Neural cell (in vitro differentiated cells): ENCODE data around the gene EML6.

Experiments
- EP300 ChIP-seq: fragments of 450-650 bp; conservative IDR thresholded peaks from 2 replicates; pipeline ENCODE4 v1.6.1; 2014; ENCODE audit warnings: antibody characterized with exemption, mild to moderate bottlenecking, moderate library complexity; ENCODE audit not compliant: poor library complexity, severe bottlenecking
- EZH2 ChIP-seq: fragments of 200-600, 300-800 bp; shearing (Covaris generic), sonication (generic); IDR thresholded peaks from 2 replicates; pipeline ENCODE4 v1.6.1; 2014; ENCODE audit warnings: antibody characterized with exemption, low read length, borderline replicate concordance, mild to moderate bottlenecking; ENCODE audit not compliant: insufficient read depth, poor library complexity, severe bottlenecking
- MXI1 ChIP-seq: fragments of 450-650 bp; conservative IDR thresholded peaks from 2 replicates; pipeline ENCODE4 v1.6.1; 2014; ENCODE audit warnings: antibody characterized with exemption, mild to moderate bottlenecking; ENCODE audit not compliant: poor library complexity, severe bottlenecking
- POLR2AphosphoS5 ChIP-seq: IDR thresholded peaks from 2 replicates; pipeline ENCODE4 v1.6.1; 2012
- RAD21 ChIP-seq: fragments of 450-650 bp; conservative IDR thresholded peaks from 2 replicates; pipeline ENCODE4 v1.6.1; 2014; ENCODE audit warnings: antibody characterized with exemption, mild to moderate bottlenecking, moderate library complexity
- TAF1 ChIP-seq: IDR thresholded peaks from 2 replicates; pipeline ENCODE4 v1.6.1; 2012; ENCODE audit warnings: low read depth
- TF ChIP-seq, protein P1 (sequence below): fragments of 450-650 bp; IDR thresholded peaks from 2 replicates; pipeline ENCODE4 v1.5.1; 2014; ENCODE audit warnings: antibody characterized with exemption, mild to moderate bottlenecking, moderate library complexity; ENCODE audit not compliant: poor library complexity, severe bottlenecking
- TF ChIP-seq, protein P2 (sequence below): IDR thresholded peaks from 2 replicates; pipeline ENCODE4 v1.6.1; 2012; ENCODE audit warnings: borderline replicate concordance

DNA sequence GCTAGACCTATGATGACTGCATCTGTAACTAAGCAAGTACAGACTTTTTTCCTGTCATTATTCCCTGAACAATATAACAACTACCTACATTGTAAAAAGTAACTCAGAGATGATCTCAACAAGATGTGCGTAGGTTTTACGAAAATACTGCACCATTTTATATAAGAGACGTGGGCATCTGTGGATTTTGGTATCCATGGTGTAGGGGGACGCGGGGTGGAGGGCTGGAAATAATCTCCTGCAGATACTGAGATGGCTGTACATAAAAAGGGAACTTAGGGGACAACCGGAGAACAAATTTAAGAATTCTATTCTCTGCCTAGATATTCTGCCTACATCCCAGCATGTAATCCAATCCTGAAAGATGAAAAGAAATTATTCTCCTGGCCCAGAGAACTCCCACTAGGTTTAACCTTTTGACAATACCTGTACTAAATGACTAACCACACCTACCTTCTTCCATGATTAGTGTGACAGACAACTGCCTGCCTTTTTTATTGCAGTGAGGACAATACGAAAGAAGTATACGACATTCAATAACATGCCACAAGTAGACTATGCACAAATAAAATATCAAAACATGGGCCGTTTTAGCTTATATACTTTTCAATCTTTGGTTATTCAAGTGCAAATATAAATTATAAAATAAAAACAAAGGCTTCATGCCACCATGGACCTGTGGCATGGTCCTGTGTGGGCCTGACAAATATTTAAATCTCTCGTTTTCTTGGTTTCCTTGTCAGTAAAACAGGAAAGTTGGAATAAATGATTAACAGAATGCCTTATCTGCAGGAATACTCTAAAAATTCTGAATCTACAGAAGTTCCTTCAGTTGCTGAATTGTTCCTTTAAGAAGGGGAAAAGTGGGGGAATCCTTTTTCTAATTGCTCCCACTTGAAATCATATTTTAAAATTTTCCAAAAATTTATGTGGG is 280.5 kb downstream of the EML6 start:
- TF ChIP-seq, protein P1, sequence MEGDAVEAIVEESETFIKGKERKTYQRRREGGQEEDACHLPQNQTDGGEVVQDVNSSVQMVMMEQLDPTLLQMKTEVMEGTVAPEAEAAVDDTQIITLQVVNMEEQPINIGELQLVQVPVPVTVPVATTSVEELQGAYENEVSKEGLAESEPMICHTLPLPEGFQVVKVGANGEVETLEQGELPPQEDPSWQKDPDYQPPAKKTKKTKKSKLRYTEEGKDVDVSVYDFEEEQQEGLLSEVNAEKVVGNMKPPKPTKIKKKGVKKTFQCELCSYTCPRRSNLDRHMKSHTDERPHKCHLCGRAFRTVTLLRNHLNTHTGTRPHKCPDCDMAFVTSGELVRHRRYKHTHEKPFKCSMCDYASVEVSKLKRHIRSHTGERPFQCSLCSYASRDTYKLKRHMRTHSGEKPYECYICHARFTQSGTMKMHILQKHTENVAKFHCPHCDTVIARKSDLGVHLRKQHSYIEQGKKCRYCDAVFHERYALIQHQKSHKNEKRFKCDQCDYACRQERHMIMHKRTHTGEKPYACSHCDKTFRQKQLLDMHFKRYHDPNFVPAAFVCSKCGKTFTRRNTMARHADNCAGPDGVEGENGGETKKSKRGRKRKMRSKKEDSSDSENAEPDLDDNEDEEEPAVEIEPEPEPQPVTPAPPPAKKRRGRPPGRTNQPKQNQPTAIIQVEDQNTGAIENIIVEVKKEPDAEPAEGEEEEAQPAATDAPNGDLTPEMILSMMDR, result no peak
- TF ChIP-seq TAF1 (no peak), EZH2 (no peak), EP300 (no peak), RAD21 (no peak), POLR2AphosphoS5 (no peak), MXI1 (no peak)
- TF ChIP-seq, protein P2, sequence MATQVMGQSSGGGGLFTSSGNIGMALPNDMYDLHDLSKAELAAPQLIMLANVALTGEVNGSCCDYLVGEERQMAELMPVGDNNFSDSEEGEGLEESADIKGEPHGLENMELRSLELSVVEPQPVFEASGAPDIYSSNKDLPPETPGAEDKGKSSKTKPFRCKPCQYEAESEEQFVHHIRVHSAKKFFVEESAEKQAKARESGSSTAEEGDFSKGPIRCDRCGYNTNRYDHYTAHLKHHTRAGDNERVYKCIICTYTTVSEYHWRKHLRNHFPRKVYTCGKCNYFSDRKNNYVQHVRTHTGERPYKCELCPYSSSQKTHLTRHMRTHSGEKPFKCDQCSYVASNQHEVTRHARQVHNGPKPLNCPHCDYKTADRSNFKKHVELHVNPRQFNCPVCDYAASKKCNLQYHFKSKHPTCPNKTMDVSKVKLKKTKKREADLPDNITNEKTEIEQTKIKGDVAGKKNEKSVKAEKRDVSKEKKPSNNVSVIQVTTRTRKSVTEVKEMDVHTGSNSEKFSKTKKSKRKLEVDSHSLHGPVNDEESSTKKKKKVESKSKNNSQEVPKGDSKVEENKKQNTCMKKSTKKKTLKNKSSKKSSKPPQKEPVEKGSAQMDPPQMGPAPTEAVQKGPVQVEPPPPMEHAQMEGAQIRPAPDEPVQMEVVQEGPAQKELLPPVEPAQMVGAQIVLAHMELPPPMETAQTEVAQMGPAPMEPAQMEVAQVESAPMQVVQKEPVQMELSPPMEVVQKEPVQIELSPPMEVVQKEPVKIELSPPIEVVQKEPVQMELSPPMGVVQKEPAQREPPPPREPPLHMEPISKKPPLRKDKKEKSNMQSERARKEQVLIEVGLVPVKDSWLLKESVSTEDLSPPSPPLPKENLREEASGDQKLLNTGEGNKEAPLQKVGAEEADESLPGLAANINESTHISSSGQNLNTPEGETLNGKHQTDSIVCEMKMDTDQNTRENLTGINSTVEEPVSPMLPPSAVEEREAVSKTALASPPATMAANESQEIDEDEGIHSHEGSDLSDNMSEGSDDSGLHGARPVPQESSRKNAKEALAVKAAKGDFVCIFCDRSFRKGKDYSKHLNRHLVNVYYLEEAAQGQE, result no peak
